Gastrocnemius medialis (tissue), 4 donors: Measurements from ENCODE around the gene TMEM107.

Experiments
- CTCF ChIP-seq, 5 experiments: fragments of 450-650 bp in 3 of 5; fragments of 200-600 bp in 2 of 5; sonication (generic) in 2 of 5; IDR thresholded peaks in 4 of 5; conservative IDR thresholded peaks in 1 of 5; 1 replicate in 4 of 5; 2 replicates in 1 of 5; pipeline ENCODE4 v1.5.1; 2016 to 2019; ENCODE audit warnings: antibody characterized with exemption in 5 of 5, mild to moderate bottlenecking in 3 of 5, moderate library complexity in 3 of 5
- POLR2A ChIP-seq, 2 donors: fragments of 450-650 bp; IDR thresholded peaks; one replicate each; pipeline ENCODE4 v1.6.1; 2017; ENCODE audit warnings: antibody characterized with exemption in 2 of 2, mild to moderate bottlenecking in 2 of 2, moderate library complexity in 2 of 2

- TF ChIP-seq CTCF (IDR thresholded peaks at IDR 0.05 in 4 of 5, conservative IDR thresholded peaks at IDR 0.05 in 1 of 5) = no peak
- TF ChIP-seq POLR2A (IDR thresholded peaks at IDR 0.05) = peak; percentile 40 to 43
Observed at GRCh38 chr17:8163978-8164814, 12.0 kb downstream of the TMEM107 start.
